IPS-11a (cell line): Measurements from ENCODE around the gene MED25.

Experiments used
- H3K4me3 ChIP-seq: one replicate; pipeline ENCODE4 v1.5.1; 2013; ENCODE audit warnings: low read depth, low read length, control low read depth

The MED25 gene

GRCh38 chr19:49840736-49841249 lies 22.7 kb downstream of the MED25 start:
- no peak overlapping the region for H3K4me3 ChIP-seq

- no peak overlapping the region for H3K4me3 ChIP-seq
Measured at GRCh38 chr19:49843265-49843664, 25.2 kb downstream of the MED25 start.

- H3K4me3 ChIP-seq = no peak overlapping the region
Measured at GRCh38 chr19:49844138-49845095, 26.3 kb downstream of the MED25 start.

- H3K4me3 ChIP-seq = no peak overlapping the region
Measured at GRCh38 chr19:49845414-49845813, 27.3 kb downstream of the MED25 start.

GRCh38 chr19:49846408-49846807 lies 28.3 kb downstream of the MED25 start:
- no peak overlapping the region for H3K4me3 ChIP-seq

GRCh38 chr19:49847731-49848696 lies 29.9 kb downstream of the MED25 start:
- no peak overlapping the region for H3K4me3 ChIP-seq

- no peak overlapping the region for H3K4me3 ChIP-seq
Measured at GRCh38 chr19:49848938-49849337, 30.8 kb downstream of the MED25 start.

GRCh38 chr19:49849433-49850220 lies 31.5 kb downstream of the MED25 start:
- peak overlapping the region; percentile 72 for H3K4me3 ChIP-seq

- peak overlapping the region; percentile 72 for H3K4me3 ChIP-seq
Measured at GRCh38 chr19:49850221-49850486, 32.1 kb downstream of the MED25 start.

GRCh38 chr19:49850487-49851342 lies 32.6 kb downstream of the MED25 start, which contains the start of gene PTOV1:
PTOV1 (plus strand) TSS chr19:49851159.
- H3K4me3 ChIP-seq = peak within 1 kb of the TSS; percentile 79

- H3K4me3 ChIP-seq = peak overlapping the region; percentile 79
Measured at GRCh38 chr19:49851456-49852259, 33.6 kb downstream of the MED25 start.

- peak overlapping the region; percentile 79 for H3K4me3 ChIP-seq
Measured at GRCh38 chr19:49852631-49853126, 34.6 kb downstream of the MED25 start.

- H3K4me3 ChIP-seq = no peak overlapping the region
Measured at GRCh38 chr19:49853852-49854377, 35.8 kb downstream of the MED25 start.

- H3K4me3 ChIP-seq = no peak overlapping the region
Measured at GRCh38 chr19:49854378-49855263, 36.5 kb downstream of the MED25 start.

GRCh38 chr19:49855277-49855675 lies 37.2 kb downstream of the MED25 start:
- no peak overlapping the region for H3K4me3 ChIP-seq

- no peak overlapping the region for H3K4me3 ChIP-seq
Measured at GRCh38 chr19:49855676-49856573, 37.8 kb downstream of the MED25 start.
